Stimulated activated memory B cell treated with anti-CD40 and anti-IgM and Interleukin-4, amounts not matched to agents 10 μg/mL and 1 μg/mL and 100 μg/mL, for 72 hours (primary cell): ENCODE results near the gene SRP54.
"Not testable (repeated sequence)": the region's sequence is repeated elsewhere in the genome, so short reads cannot be mapped to it uniquely, and the experiment has no call there.

Source experiments
- ATAC-seq: fragments of 150-1000 bp; cut with Tn5 transposase; 2 replicates; pipeline ENCODE4 v1.10.0; 2021
- H3K27ac Mint-ChIP-seq: one replicate; pipeline ENCODE4 v1.8.0; 2022; ENCODE audit warnings: mild to moderate bottlenecking, mixed read lengths
- H3K27me3 Mint-ChIP-seq: one replicate; pipeline ENCODE4 v1.8.0; 2022; ENCODE audit warnings: mixed read lengths
- H3K36me3 Mint-ChIP-seq: one replicate; pipeline ENCODE4 v1.8.0; 2022; ENCODE audit warnings: mixed read lengths
- H3K4me1 Mint-ChIP-seq: one replicate; pipeline ENCODE4 v1.8.0; 2022; ENCODE audit warnings: mixed read lengths
- H3K4me3 Mint-ChIP-seq: one replicate; pipeline ENCODE4 v1.8.0; 2022; ENCODE audit warnings: mild to moderate bottlenecking, moderate library complexity, mixed read lengths
- H3K9me3 Mint-ChIP-seq: one replicate; pipeline ENCODE4 v1.8.0; 2022; ENCODE audit warnings: mixed read lengths

Gene SRP54

GRCh38 chr14:35016568-35016967 lies 33.8 kb downstream of the SRP54 start:
- no peak overlapping the region for H3K27ac Mint-ChIP-seq
- no peaks in the 10 kb centered on the region for H3K4me1 Mint-ChIP-seq
- peaks cover 68% of the 10 kb centered on the region for H3K36me3 Mint-ChIP-seq
- no peaks in the 10 kb centered on the region for H3K27me3 Mint-ChIP-seq
- no peak overlapping the region for H3K4me3 Mint-ChIP-seq
- no peaks in the 10 kb centered on the region for H3K9me3 Mint-ChIP-seq
- ATAC-seq = no peak

GRCh38 chr14:35020713-35021112 lies 37.9 kb downstream of the SRP54 start:
- peaks cover 78% of the 10 kb centered on the region for H3K36me3 Mint-ChIP-seq
- no peaks in the 10 kb centered on the region for H3K4me1 Mint-ChIP-seq
- H3K4me3 Mint-ChIP-seq = no peak overlapping the region
- H3K27me3 Mint-ChIP-seq = no peaks in the 10 kb centered on the region
- ATAC-seq = no peak
- H3K27ac Mint-ChIP-seq = no peak overlapping the region
- no peaks in the 10 kb centered on the region for H3K9me3 Mint-ChIP-seq

- Mint-ChIP-seq H3K36me3 (peaks cover 60% of the 10 kb centered on the region), H3K9me3 (peaks cover 2% of the 10 kb centered on the region), H3K27ac (no peak overlapping the region), H3K27me3 (no peaks in the 10 kb centered on the region), H3K4me1 (no peaks in the 10 kb centered on the region), H3K4me3 (no peak overlapping the region)
- ATAC-seq = no peak
These were observed 45.6 kb downstream of the SRP54 start for GRCh38 chr14:35028435-35028834.

- H3K9me3 Mint-ChIP-seq = peaks cover 14% of the 10 kb centered on the region
- ATAC-seq = no peak
- H3K27ac Mint-ChIP-seq = no peak overlapping the region
- no peak overlapping the region for H3K4me3 Mint-ChIP-seq
- peaks cover 45% of the 10 kb centered on the region for H3K36me3 Mint-ChIP-seq
- H3K4me1 Mint-ChIP-seq = peaks cover 6% of the 10 kb centered on the region
- H3K27me3 Mint-ChIP-seq = no peaks in the 10 kb centered on the region
These were observed 49.8 kb downstream of the SRP54 start for GRCh38 chr14:35032562-35032961.

- Mint-ChIP-seq H3K4me1 (peaks cover 6% of the 10 kb centered on the region), H3K4me3 (no peak overlapping the region), H3K36me3 (peaks cover 31% of the 10 kb centered on the region), H3K27me3 (no peaks in the 10 kb centered on the region), H3K9me3 (peaks cover 14% of the 10 kb centered on the region), H3K27ac (no peak overlapping the region)
- no peak for ATAC-seq
These were observed 51.6 kb downstream of the SRP54 start for GRCh38 chr14:35034440-35034833.

GRCh38 chr14:35034944-35035554 lies 52.3 kb downstream of the SRP54 start:
- peak; percentile 39 for ATAC-seq
- H3K27ac Mint-ChIP-seq, H3K4me1 Mint-ChIP-seq, H3K27me3 Mint-ChIP-seq, H3K4me3 Mint-ChIP-seq: not testable (repeated sequence)
- H3K9me3 Mint-ChIP-seq = peaks cover 14% of the 10 kb centered on the region
- peaks cover 30% of the 10 kb centered on the region for H3K36me3 Mint-ChIP-seq

GRCh38 chr14:35038312-35038711 lies 55.5 kb downstream of the SRP54 start:
- not testable (repeated sequence) for H3K4me3 Mint-ChIP-seq, ATAC-seq, H3K27ac Mint-ChIP-seq, H3K27me3 Mint-ChIP-seq, H3K4me1 Mint-ChIP-seq
- Mint-ChIP-seq H3K9me3 (peaks cover 14% of the 10 kb centered on the region), H3K36me3 (peaks cover 19% of the 10 kb centered on the region)

- Mint-ChIP-seq H3K9me3 (no peaks in the 10 kb centered on the region), H3K27me3 (no peaks in the 10 kb centered on the region), H3K4me1 (peaks cover 19% of the 10 kb centered on the region), H3K4me3 (no peak overlapping the region), H3K36me3 (no peaks in the 10 kb centered on the region), H3K27ac (no peak overlapping the region)
- ATAC-seq = no peak
These were observed 59.8 kb downstream of the SRP54 start for GRCh38 chr14:35042632-35043031.

GRCh38 chr14:35043046-35043445 lies 60.3 kb downstream of the SRP54 start:
- H3K27ac Mint-ChIP-seq = no peak overlapping the region

GRCh38 chr14:35044939-35045797 lies 62.4 kb downstream of the SRP54 start:
- no peak for ATAC-seq
- H3K27ac Mint-ChIP-seq = peak overlapping the region; percentile 93
- H3K36me3 Mint-ChIP-seq = no peaks in the 10 kb centered on the region
- peaks cover 26% of the 10 kb centered on the region for H3K4me1 Mint-ChIP-seq
- H3K27me3 Mint-ChIP-seq = no peaks in the 10 kb centered on the region
- no peaks in the 10 kb centered on the region for H3K9me3 Mint-ChIP-seq
- H3K4me3 Mint-ChIP-seq = peak overlapping the region; percentile 98

More at GRCh38 chr14:35043046-35043445, 60.3 kb downstream of the SRP54 start:
- peaks cover 23% of the 10 kb centered on the region for H3K4me1 Mint-ChIP-seq
- no peak for ATAC-seq
- no peaks in the 10 kb centered on the region for H3K36me3 Mint-ChIP-seq
- no peak overlapping the region for H3K4me3 Mint-ChIP-seq
- no peaks in the 10 kb centered on the region for H3K27me3 Mint-ChIP-seq
- no peaks in the 10 kb centered on the region for H3K9me3 Mint-ChIP-seq

GRCh38 chr14:35045798-35046047 lies 62.9 kb downstream of the SRP54 start:
- Mint-ChIP-seq H3K4me3 (peak overlapping the region; percentile 98), H3K9me3 (no peaks in the 10 kb centered on the region), H3K27me3 (no peaks in the 10 kb centered on the region), H3K27ac (peak overlapping the region; percentile 93), H3K36me3 (no peaks in the 10 kb centered on the region), H3K4me1 (peaks cover 26% of the 10 kb centered on the region)
- no peak for ATAC-seq

- Mint-ChIP-seq H3K9me3 (no peaks in the 10 kb centered on the region), H3K27ac (peak within 1 kb of the TSS; percentile 93), H3K27me3 (no peaks in the 10 kb centered on the region), H3K4me1 (peaks cover 26% of the 10 kb centered on the region), H3K36me3 (no peaks in the 10 kb centered on the region), H3K4me3 (peak within 1 kb of the TSS; percentile 98)
- peak; percentile 99 for ATAC-seq
These were observed 63.4 kb downstream of the SRP54 start, which contains the start of gene FAM177A1 for GRCh38 chr14:35046048-35046750. Gene FAM177A1, plus strand, starts transcription at chr14:35046272. Its CDS starts 192 bp downstream, at chr14:35046464.

GRCh38 chr14:35046751-35047536 lies 64.2 kb downstream of the SRP54 start:
- no peaks in the 10 kb centered on the region for H3K27me3 Mint-ChIP-seq
- peak overlapping the region; percentile 93 for H3K27ac Mint-ChIP-seq
- H3K4me1 Mint-ChIP-seq = peaks cover 26% of the 10 kb centered on the region
- peak overlapping the region; percentile 98 for H3K4me3 Mint-ChIP-seq
- no peaks in the 10 kb centered on the region for H3K36me3 Mint-ChIP-seq
- ATAC-seq = peak; percentile 58
- no peaks in the 10 kb centered on the region for H3K9me3 Mint-ChIP-seq

- Mint-ChIP-seq H3K27me3 (no peaks in the 10 kb centered on the region), H3K27ac (no peak overlapping the region), H3K9me3 (no peaks in the 10 kb centered on the region), H3K4me1 (peaks cover 26% of the 10 kb centered on the region), H3K36me3 (peaks cover 3% of the 10 kb centered on the region), H3K4me3 (peak overlapping the region; percentile 98)
- ATAC-seq = no peak
These were observed 65.3 kb downstream of the SRP54 start for GRCh38 chr14:35047976-35048513.

GRCh38 chr14:35050652-35051051 lies 67.9 kb downstream of the SRP54 start:
- H3K9me3 Mint-ChIP-seq = no peaks in the 10 kb centered on the region
- ATAC-seq = no peak
- H3K4me3 Mint-ChIP-seq = no peak overlapping the region
- peaks cover 17% of the 10 kb centered on the region for H3K4me1 Mint-ChIP-seq
- no peaks in the 10 kb centered on the region for H3K27me3 Mint-ChIP-seq
- peaks cover 7% of the 10 kb centered on the region for H3K36me3 Mint-ChIP-seq
- H3K27ac Mint-ChIP-seq = no peak overlapping the region
